Right ventricle myocardium superior (tissue), 1 donor: ENCODE results near the gene NARF. TPM values are rescaled to one million over a fixed set of nuclear protein-coding genes. Genes with fewer than 3 reads are reported as not detected.

ENCODE experiments used
- total RNA-seq: library from RNA; stranded (reverse); fragmentation: NEBNext Ultra II Directional; extraction: Animal tissue kit (Norgen Biotek cat#: 25700); gene quantifications from one replicate; pipeline ENCODE4 v1.2.1, GENCODE V29; 2021
- donor health status: DM: no; HTN: yes; CAD: no; lungs with severe emphysema.

The NARF gene
- total RNA-seq, 1 donor from 2014 or later, result 73.4 TPM

Other genes starting within 250 kb of the NARF start
- 8.6 TPM for gene CCDC57, start 245.9 kb upstream of the NARF start, total RNA-seq
- 10.0 TPM for gene SLC16A3, start 229.7 kb upstream of the NARF start, total RNA-seq
- gene CSNK1D, start 185.0 kb upstream of the NARF start, total RNA-seq, result 54.4 TPM
- gene CD7, start 141.1 kb upstream of the NARF start, total RNA-seq, result 0.75 TPM
- 4.3 TPM for gene SECTM1, start 125.0 kb upstream of the NARF start, total RNA-seq
- gene TEX19, start 99.5 kb upstream of the NARF start, total RNA-seq, result not detected
- gene UTS2R, start 87.0 kb upstream of the NARF start, total RNA-seq, result 0.81 TPM
- gene HEXD, start 40.4 kb upstream of the NARF start, total RNA-seq, result 14.8 TPM
- gene OGFOD3, start 40.2 kb upstream of the NARF start, total RNA-seq, result 29.9 TPM
- 26.6 TPM for gene CYBC1, start 8.0 kb upstream of the NARF start, total RNA-seq
- gene FOXK2, start 61.0 kb downstream of the NARF start, total RNA-seq, result 34.3 TPM
- 34.3 TPM for gene WDR45B, start 189.7 kb downstream of the NARF start, total RNA-seq
- gene RAB40B, start 240.0 kb downstream of the NARF start, total RNA-seq, result 20.7 TPM